K562 (cell line): Measurements from ENCODE around the gene MESP1. TPM values are rescaled to one million over a fixed set of nuclear protein-coding genes. Genes with fewer than 3 reads are reported as not detected.

Experiments
- CBFB ChIP-seq: sonication (generic); formaldehyde crosslinking; IDR thresholded peaks from 2 replicates; pipeline ENCODE4 v1.4.0; 2020; ENCODE audit warnings: mild to moderate bottlenecking, missing genetic modification reagents
- FOXK1 ChIP-seq: sonication (generic); formaldehyde crosslinking; IDR thresholded peaks from 2 replicates; pipeline ENCODE4 v1.8.0; 2022; ENCODE audit warnings: missing genetic modification reagents, mild to moderate bottlenecking, borderline replicate concordance
- HMG20A ChIP-seq: fragments of 450-650 bp; formaldehyde crosslinking; conservative IDR thresholded peaks from 2 replicates; pipeline ENCODE4 v1.4.0; 2020; ENCODE audit warnings: mild to moderate bottlenecking, mixed read lengths
- KHSRP ChIP-seq: fragments of 450-650 bp; IDR thresholded peaks from 2 replicates; pipeline ENCODE4 v1.6.1; 2017
- NCOR1 ChIP-seq: fragments of 450-650 bp; IDR thresholded peaks from 2 replicates; pipeline ENCODE4 v1.6.1; 2016; ENCODE audit warnings: mild to moderate bottlenecking, moderate library complexity
- TARDBP ChIP-seq: fragments of 450-650 bp; IDR thresholded peaks from 2 replicates; pipeline ENCODE4 v1.6.1; 2016
- TSC22D4 ChIP-seq: fragments of 450-650 bp; IDR thresholded peaks from 2 replicates; pipeline ENCODE4 v1.6.1; 2016; ENCODE audit warnings: missing genetic modification characterization, missing biosample characterization, control low read depth
- ZNF165 ChIP-seq: fragments of 250-450 bp; sonication (Bioruptor Pico); IDR thresholded peaks from 2 replicates; pipeline ENCODE4 v1.4.0; 2020; ENCODE audit warnings: borderline replicate concordance
- ZNF324 ChIP-seq: fragments of 250-450 bp; sonication (Bioruptor Pico); IDR thresholded peaks from 2 replicates; pipeline ENCODE4 v1.4.0; 2020; ENCODE audit warnings: mild to moderate bottlenecking
- ZNF586 ChIP-seq: fragments of 450-650 bp; formaldehyde crosslinking; conservative IDR thresholded peaks from 2 replicates; pipeline ENCODE4 v1.4.0; 2020; ENCODE audit warnings: mild to moderate bottlenecking, moderate library complexity
- ZNF778 ChIP-seq: fragments of 450-650 bp; formaldehyde crosslinking; IDR thresholded peaks from 2 replicates; pipeline ENCODE4 v1.4.0; 2020; ENCODE audit warnings: mild to moderate bottlenecking, moderate library complexity
- polyA plus RNA-seq, 8 experiments: library from polyadenylated mRNA; depleted of rRNA in 4 of 8; stranded (reverse) in 5 of 8; unstranded in 3 of 8; fragments of >200 nt; fragmentation: Nextera tagmentation in 2 of 8; fragmentation: Illumina TruSeq in 1 of 8; extraction: Ambion mirVana in 2 of 8; extraction: Trizol in 1 of 8; gene quantifications; 2 replicates each; pipeline versions ENCODE4 v1.2.1 to v1.2.3, GENCODE V29; 2011 to 2014; ENCODE audit warnings: inconsistent platforms in 1 of 8, missing spikeins in 1 of 8
- total RNA-seq, 7 experiments: library from RNA; depleted of rRNA in 6 of 7; stranded (reverse); fragments of >200 nt in 6 of 7; fragmentation: Illumina TruSeq in 2 of 7; extraction: Trizol in 2 of 7; gene quantifications; 2 replicates each; pipeline versions ENCODE4 v1.2.1 to v1.2.3, GENCODE V29; 2011 to 2021; ENCODE audit warnings: low replicate concordance in 1 of 7
- TF ChIP-seq, protein P1 (sequence below), 2 experiments: IDR thresholded peaks in 1 of 2; conservative IDR thresholded peaks in 1 of 2; 2 replicates each; pipeline ENCODE4 v1.6.1; 2016; ENCODE audit warnings: low read depth in 2 of 2, mild to moderate bottlenecking in 1 of 2, missing compliant biosample characterization in 1 of 2, missing genetic modification characterization in 1 of 2, moderate library complexity in 1 of 2
- TF ChIP-seq, protein P2 (sequence below): fragments of 450-650 bp; IDR thresholded peaks from 2 replicates; pipeline ENCODE4 v1.6.1; 2018; ENCODE audit not compliant: partially characterized antibody
- TF ChIP-seq, protein P3 (sequence below): fragments of 450-650 bp; IDR thresholded peaks from one replicate; pipeline ENCODE4 v1.6.1; 2018; ENCODE audit warnings: mild to moderate bottlenecking, moderate library complexity; ENCODE audit not compliant: partially characterized antibody
- TF ChIP-seq, protein P4 (sequence below): fragments of 250-450 bp; sonication (Bioruptor Pico); IDR thresholded peaks from 2 replicates; pipeline ENCODE4 v1.5.1; 2021; ENCODE audit warnings: mild to moderate bottlenecking
- TF ChIP-seq, protein P5 (sequence below): sonication (generic); formaldehyde crosslinking; IDR thresholded peaks from 2 replicates; pipeline ENCODE4 v1.4.0; 2020; ENCODE audit warnings: mild to moderate bottlenecking, missing genetic modification reagents

The MESP1 gene
- total and polyA plus RNA-seq, 9 of the 15 experiments (the other 6 are each of a cell fraction or from before 2014, with no cell fraction given): 0.14 to 1.1 (median 0.36) TPM; not detected in 4

DNA sequence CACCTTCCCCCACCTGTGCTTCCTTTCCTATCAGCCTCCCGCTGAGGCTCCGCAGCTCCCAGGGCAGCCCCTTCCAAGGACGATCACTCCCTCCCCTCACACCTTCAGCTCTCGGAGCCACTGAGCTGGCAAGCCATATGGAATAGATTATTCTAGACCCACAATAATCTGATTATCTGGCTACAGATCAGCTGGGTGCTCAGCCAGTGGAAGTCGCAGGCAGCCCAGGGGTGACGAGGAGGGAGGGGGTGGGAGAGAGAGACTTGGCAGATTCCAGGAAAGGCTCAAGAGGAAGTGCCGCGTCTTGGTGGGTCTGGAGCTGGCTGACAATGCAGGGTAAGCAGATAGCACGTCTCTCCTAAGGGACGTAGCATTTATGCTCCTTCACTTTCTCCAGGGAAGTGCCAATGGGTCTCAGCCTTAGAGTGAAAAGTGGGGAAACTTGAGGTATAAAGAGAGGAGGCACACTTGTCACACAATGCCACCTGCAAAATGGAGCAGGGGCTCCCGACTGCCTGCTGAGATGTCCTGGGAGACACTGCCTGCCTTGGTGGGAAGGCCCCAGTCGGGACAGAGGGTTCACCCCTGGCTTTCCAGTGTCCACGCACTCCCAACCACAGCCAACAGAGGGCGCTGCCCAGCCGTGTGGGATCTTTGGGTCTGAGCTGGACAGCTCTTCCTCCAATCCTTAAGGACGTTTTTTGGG is 9.4 kb upstream of the MESP1 start (continued):
- TF ChIP-seq, protein P1, sequence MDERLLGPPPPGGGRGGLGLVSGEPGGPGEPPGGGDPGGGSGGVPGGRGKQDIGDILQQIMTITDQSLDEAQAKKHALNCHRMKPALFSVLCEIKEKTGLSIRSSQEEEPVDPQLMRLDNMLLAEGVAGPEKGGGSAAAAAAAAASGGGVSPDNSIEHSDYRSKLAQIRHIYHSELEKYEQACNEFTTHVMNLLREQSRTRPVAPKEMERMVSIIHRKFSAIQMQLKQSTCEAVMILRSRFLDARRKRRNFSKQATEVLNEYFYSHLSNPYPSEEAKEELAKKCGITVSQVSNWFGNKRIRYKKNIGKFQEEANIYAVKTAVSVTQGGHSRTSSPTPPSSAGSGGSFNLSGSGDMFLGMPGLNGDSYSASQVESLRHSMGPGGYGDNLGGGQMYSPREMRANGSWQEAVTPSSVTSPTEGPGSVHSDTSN (CRISPR knock-in tag; IDR thresholded peaks at IDR 0.05; ENCODE audit: low read depth): no peak
- TF ChIP-seq, protein P1 (tag; conservative IDR thresholded peaks at IDR 0.05; ENCODE audit: low read depth): no peak
- TF ChIP-seq HMG20A (CRISPR knock-in tag) (no peak), FOXK1 (CRISPR knock-in tag) (no peak), ZNF778 (CRISPR knock-in tag) (no peak), KHSRP (no peak), NCOR1 (no peak), CBFB (CRISPR knock-in tag) (peak; percentile 80), ZNF324 (CRISPR knock-in tag) (no peak), TARDBP (no peak; the same call in 1 of the 2 replicates), ZNF586 (CRISPR knock-in tag) (no peak), TSC22D4 (tag) (no peak), ZNF165 (CRISPR knock-in tag) (no peak)
- TF ChIP-seq, protein P2, sequence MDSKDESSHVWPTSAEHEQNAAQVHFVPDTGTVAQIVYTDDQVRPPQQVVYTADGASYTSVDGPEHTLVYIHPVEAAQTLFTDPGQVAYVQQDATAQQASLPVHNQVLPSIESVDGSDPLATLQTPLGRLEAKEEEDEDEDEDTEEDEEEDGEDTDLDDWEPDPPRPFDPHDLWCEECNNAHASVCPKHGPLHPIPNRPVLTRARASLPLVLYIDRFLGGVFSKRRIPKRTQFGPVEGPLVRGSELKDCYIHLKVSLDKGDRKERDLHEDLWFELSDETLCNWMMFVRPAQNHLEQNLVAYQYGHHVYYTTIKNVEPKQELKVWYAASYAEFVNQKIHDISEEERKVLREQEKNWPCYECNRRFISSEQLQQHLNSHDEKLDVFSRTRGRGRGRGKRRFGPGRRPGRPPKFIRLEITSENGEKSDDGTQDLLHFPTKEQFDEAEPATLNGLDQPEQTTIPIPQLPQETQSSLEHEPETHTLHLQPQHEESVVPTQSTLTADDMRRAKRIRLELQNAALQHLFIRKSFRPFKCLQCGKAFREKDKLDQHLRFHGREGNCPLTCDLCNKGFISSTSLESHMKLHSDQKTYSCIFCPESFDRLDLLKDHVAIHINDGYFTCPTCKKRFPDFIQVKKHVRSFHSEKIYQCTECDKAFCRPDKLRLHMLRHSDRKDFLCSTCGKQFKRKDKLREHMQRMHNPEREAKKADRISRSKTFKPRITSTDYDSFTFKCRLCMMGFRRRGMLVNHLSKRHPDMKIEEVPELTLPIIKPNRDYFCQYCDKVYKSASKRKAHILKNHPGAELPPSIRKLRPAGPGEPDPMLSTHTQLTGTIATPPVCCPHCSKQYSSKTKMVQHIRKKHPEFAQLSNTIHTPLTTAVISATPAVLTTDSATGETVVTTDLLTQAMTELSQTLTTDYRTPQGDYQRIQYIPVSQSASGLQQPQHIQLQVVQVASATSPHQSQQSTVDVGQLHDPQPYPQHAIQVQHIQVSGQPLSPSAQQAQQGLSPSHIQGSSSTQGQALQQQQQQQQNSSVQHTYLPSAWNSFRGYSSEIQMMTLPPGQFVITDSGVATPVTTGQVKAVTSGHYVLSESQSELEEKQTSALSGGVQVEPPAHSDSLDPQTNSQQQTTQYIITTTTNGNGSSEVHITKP: peak; percentile 46
- TF ChIP-seq, protein P3, sequence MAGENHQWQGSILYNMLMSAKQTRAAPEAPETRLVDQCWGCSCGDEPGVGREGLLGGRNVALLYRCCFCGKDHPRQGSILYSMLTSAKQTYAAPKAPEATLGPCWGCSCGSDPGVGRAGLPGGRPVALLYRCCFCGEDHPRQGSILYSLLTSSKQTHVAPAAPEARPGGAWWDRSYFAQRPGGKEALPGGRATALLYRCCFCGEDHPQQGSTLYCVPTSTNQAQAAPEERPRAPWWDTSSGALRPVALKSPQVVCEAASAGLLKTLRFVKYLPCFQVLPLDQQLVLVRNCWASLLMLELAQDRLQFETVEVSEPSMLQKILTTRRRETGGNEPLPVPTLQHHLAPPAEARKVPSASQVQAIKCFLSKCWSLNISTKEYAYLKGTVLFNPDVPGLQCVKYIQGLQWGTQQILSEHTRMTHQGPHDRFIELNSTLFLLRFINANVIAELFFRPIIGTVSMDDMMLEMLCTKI: no peak
- TF ChIP-seq, protein P4, sequence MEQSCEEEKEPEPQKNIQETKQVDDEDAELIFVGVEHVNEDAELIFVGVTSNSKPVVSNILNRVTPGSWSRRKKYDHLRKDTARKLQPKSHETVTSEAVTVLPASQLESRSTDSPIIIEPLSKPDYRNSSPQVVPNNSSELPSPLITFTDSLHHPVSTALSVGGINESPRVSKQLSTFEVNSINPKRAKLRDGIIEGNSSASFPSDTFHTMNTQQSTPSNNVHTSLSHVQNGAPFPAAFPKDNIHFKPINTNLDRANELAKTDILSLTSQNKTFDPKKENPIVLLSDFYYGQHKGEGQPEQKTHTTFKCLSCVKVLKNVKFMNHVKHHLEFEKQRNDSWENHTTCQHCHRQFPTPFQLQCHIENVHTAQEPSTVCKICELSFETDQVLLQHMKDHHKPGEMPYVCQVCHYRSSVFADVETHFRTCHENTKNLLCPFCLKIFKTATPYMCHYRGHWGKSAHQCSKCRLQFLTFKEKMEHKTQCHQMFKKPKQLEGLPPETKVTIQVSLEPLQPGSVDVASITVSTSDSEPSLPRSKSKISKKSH (CRISPR knock-in tag): no peak
- TF ChIP-seq, protein P5, sequence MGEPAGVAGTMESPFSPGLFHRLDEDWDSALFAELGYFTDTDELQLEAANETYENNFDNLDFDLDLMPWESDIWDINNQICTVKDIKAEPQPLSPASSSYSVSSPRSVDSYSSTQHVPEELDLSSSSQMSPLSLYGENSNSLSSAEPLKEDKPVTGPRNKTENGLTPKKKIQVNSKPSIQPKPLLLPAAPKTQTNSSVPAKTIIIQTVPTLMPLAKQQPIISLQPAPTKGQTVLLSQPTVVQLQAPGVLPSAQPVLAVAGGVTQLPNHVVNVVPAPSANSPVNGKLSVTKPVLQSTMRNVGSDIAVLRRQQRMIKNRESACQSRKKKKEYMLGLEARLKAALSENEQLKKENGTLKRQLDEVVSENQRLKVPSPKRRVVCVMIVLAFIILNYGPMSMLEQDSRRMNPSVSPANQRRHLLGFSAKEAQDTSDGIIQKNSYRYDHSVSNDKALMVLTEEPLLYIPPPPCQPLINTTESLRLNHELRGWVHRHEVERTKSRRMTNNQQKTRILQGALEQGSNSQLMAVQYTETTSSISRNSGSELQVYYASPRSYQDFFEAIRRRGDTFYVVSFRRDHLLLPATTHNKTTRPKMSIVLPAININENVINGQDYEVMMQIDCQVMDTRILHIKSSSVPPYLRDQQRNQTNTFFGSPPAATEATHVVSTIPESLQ (CRISPR knock-in tag): no peak
